Activated CD8-positive, alpha-beta memory T cell treated with anti-CD3 and anti-CD28 coated beads, Interleukin-2, amount 10 ng/mL, durations not matched to agents 7 days and 5 days (primary cell): ENCODE results near the gene HOXA7. TPM values are rescaled to one million over a fixed set of nuclear protein-coding genes. Genes with fewer than 3 reads are reported as not detected.

ENCODE experiments used
- ATAC-seq: fragments of 150-1000 bp; cut with Tn5 transposase; one replicate; pipeline ENCODE4 v1.10.0; 2021; ENCODE audit warnings: moderate library complexity
- CTCF ChIA-PET: fragments of 350-600 bp; sonication (Branson Sonifier 250); formaldehyde crosslinking; loops from one replicate; lab custom pipeline; 2021; ENCODE audit warnings: antibody characterized with exemption; lab: Charles Lee
- DNase-seq: peaks from one replicate; pipeline ENCODE4 v3.0.0-alpha.2; 2020
- H3K27ac Mint-ChIP-seq: one replicate; pipeline ENCODE4 v1.8.0; 2021; ENCODE audit warnings: mild to moderate bottlenecking, mixed read lengths
- H3K27me3 Mint-ChIP-seq: one replicate; pipeline ENCODE4 v1.8.0; 2021; ENCODE audit warnings: mixed read lengths
- H3K36me3 Mint-ChIP-seq: one replicate; pipeline ENCODE4 v1.8.0; 2021; ENCODE audit warnings: mild to moderate bottlenecking, mixed read lengths
- H3K4me1 Mint-ChIP-seq: one replicate; pipeline ENCODE4 v1.8.0; 2021; ENCODE audit warnings: mixed read lengths
- H3K4me3 Mint-ChIP-seq: one replicate; pipeline ENCODE4 v1.8.0; 2021; ENCODE audit warnings: mild to moderate bottlenecking, moderate library complexity, mixed read lengths
- H3K9me3 Mint-ChIP-seq: one replicate; pipeline ENCODE4 v1.8.0; 2022; ENCODE audit warnings: low read depth, mixed read lengths
- total RNA-seq, 2 experiments: library from RNA; stranded (reverse); gene quantifications; one replicate each; pipeline ENCODE4 v1.2.3, GENCODE V29; 2021

HOXA7 gene
- total RNA-seq, 2 experiments from 2014 or later = not detected

DNA sequence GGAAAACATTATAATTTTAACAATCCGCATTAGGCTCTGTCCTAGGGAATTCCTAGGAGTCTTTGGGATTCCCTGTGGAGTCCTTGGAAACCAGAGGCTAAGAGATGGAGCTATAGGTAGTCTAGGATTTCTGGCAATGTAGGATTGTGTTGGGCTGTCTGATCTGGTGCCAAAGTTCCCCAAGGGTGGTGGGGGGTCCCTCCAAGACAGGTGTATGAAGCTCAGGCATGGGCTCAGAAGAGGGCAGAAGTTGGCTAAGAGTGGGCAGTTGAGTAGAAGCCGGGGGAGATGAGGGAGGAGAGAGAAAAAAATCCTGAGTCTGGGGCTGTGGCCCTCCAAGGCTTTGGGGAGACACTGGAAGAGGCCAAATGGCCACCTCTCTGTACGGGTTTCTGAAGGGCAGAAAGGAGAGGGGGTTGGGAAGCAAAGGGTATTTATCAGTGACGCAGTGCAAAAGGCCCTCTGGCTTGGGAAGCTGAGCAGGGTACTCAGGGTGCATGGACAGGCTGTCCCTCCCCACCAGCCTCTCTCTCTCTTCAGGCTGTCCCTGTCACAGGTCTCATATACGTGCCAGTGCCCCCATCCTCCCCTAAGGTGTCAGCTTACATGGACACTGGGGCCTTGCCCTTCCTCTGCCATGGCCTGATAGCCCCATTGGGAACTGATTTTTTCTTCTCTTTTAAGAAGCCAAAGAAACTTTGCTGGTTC lies 9.8 kb downstream of the HOXA7 start:
- CTCF ChIA-PET = no interaction called here

GRCh38 chr7:27145914-27146412 lies 10.5 kb downstream of the HOXA7 start:
- Mint-ChIP-seq H3K27me3 (peaks cover 52% of the 10 kb centered on the region), H3K9me3 (no peaks in the 10 kb centered on the region), H3K36me3 (no peaks in the 10 kb centered on the region), H3K4me3 (no peak overlapping the region), H3K27ac (no peak overlapping the region), H3K4me1 (peaks cover 6% of the 10 kb centered on the region)
- CTCF ChIA-PET = no interaction called here
- ATAC-seq (no peak), DNase-seq (no peak)

More for the DNA sequence above, 9.8 kb downstream of the HOXA7 start:
- ATAC-seq (no peak), DNase-seq (no peak)
- Mint-ChIP-seq H3K27me3 (peaks cover 59% of the 10 kb centered on the region), H3K36me3 (peaks cover 1% of the 10 kb centered on the region), H3K4me1 (peaks cover 13% of the 10 kb centered on the region), H3K27ac (no peak overlapping the region), H3K4me3 (no peak overlapping the region), H3K9me3 (no peaks in the 10 kb centered on the region)

DNA sequence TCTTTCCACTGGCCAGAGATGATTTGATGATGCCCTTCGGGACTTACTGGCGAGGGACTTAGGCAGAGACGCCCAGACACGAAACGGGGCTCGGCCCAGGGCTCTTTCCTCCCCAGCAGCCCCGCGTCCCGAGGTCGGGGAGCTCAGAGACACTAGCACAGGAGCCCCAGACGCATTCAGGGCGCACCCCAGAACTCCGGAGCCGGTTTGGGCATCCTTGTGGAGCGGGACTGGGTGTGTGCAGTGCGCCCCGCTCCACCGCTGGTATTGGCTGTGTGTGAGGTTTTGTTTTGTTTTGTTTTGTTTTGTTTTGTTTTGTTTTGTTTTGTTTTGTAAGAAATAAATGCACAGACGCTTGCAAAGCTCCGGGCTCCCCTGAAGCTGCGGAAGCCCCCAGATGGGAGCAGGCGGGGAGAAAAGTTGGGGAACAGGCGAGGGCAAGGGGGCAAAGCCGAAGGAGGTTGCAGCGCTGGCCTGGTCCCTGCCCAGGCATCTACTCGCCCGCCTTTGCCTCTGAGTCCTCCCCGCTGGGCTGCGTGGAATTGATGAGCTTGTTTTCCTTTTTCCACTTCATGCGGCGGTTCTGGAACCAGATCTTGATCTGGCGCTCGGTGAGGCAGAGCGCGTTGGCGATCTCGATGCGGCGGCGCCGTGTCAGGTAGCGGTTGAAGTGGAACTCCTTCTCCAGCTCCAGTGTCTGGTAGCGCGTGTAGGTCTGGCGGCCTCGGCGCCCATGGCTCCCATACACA lies 11.1 kb downstream of the HOXA7 start:
- Mint-ChIP-seq H3K36me3 (no peaks in the 10 kb centered on the region), H3K4me1 (peaks cover 3% of the 10 kb centered on the region), H3K9me3 (no peaks in the 10 kb centered on the region), H3K27ac (no peak overlapping the region), H3K27me3 (peaks cover 47% of the 10 kb centered on the region), H3K4me3 (no peak overlapping the region)
- DNase-seq = no peak
- CTCF ChIA-PET = interaction anchor here (1.0 kb wide), 1 partner anchor 16 kb away, joined by 3 read pairs; no protein-coding TSS in a partner anchor
- no peak for ATAC-seq

DNA sequence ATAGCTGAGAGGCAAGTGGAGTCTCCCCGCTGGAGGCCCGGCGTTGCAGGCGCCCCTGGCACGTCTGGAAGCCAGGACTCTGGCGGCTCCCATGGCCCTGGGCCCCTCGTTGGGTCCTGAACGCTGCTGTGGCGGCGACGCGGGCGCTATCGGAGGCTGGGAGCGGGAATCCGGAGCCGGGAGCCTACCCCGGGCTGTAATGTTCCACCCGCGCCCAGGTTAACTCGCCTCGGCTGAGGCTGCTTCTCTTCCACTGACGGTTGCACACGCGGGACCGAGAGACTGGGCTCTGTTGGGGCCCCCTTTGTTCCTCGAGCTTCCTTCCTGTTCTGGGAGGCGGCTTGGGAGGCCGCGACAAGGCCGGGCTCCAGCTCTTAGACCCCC lies 11.7 kb downstream of the HOXA7 start:
- DNase-seq (no peak), ATAC-seq (no peak)
- Mint-ChIP-seq H3K27me3 (peaks cover 43% of the 10 kb centered on the region), H3K36me3 (no peaks in the 10 kb centered on the region), H3K4me3 (no peak overlapping the region), H3K9me3 (no peaks in the 10 kb centered on the region), H3K4me1 (peaks cover 3% of the 10 kb centered on the region), H3K27ac (no peak overlapping the region)
- CTCF ChIA-PET = interaction anchor here (1.0 kb wide), 1 partner anchor 16 kb away, joined by 3 read pairs; no protein-coding TSS in a partner anchor

DNA sequence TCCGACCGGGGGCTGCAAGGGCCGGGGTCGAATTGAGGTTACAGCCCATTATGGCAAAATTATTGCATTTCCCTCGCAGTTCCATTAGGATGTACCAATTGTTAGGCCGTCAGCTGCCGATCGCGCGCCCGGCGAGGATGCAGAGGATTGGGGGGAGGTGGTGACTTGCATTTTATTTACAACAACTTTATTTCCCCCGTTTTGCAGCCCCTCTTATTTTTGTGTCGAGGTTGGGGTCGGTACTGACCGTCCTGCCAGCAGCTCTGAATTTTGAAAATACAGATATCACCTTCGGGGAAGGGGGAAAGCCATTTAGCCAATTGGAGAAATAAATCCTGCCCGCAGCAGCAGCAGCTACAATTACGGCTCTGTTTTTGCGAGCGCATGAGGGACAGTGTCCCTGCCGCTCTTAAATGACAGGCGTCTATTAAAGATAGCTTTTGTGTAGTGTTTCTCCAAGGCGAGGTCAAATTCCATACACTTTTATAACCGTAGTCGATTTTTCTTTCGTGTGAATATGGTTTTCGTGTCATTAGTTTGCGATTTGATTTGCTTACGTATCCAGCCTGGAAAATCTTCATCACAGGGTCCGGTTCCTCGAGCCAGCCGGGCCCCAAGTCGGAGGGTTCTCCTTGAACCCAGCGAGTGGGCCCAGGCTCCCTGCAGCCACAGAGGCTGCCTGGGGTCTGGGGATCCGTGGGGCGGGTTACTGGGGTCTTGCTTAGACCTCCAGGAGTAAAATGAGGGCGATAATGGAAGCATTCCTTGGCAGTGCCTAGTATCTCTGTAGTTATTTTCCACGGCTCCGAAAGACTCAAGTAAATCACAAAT lies 12.3 kb downstream of the HOXA7 start:
- ATAC-seq (no peak), DNase-seq (no peak)
- Mint-ChIP-seq H3K36me3 (no peaks in the 10 kb centered on the region), H3K4me1 (peaks cover 3% of the 10 kb centered on the region), H3K27ac (no peak overlapping the region), H3K9me3 (no peaks in the 10 kb centered on the region), H3K4me3 (no peak overlapping the region), H3K27me3 (peaks cover 37% of the 10 kb centered on the region)
- CTCF ChIA-PET = interaction anchor here (1.0 to 1.3 kb wide), 2 partner anchors 17 to 48 kb away, joined by 3 read pairs; no protein-coding TSS in a partner anchor

- no peak within 1 kb of the TSS for H3K4me3 Mint-ChIP-seq
- H3K9me3 Mint-ChIP-seq = no peaks in the 10 kb centered on the region
- H3K27me3 Mint-ChIP-seq = peaks cover 35% of the 10 kb centered on the region
- ATAC-seq (no peak), DNase-seq (no peak)
- H3K36me3 Mint-ChIP-seq = no peaks in the 10 kb centered on the region
- CTCF ChIA-PET = interaction anchor here (1.3 kb wide), 1 partner anchor 47 kb away, joined by 3 read pairs; no protein-coding TSS in a partner anchor
- no peak within 1 kb of the TSS for H3K27ac Mint-ChIP-seq
- peaks cover 3% of the 10 kb centered on the region for H3K4me1 Mint-ChIP-seq
These were observed 13.2 kb downstream of the HOXA7 start, which contains the start of gene HOXA5 for GRCh38 chr7:27143023-27143949. TSS of gene HOXA5 (minus strand) at chr7:27143681. CDS start at chr7:27143607, 74 bp downstream.

GRCh38 chr7:27142580-27143022 lies 13.9 kb downstream of the HOXA7 start:
- ATAC-seq (no peak), DNase-seq (no peak)
- Mint-ChIP-seq H3K27me3 (peaks cover 36% of the 10 kb centered on the region), H3K4me1 (no peaks in the 10 kb centered on the region), H3K9me3 (no peaks in the 10 kb centered on the region), H3K27ac (no peak overlapping the region), H3K4me3 (no peak overlapping the region), H3K36me3 (no peaks in the 10 kb centered on the region)
- CTCF ChIA-PET = no interaction called here

DNA sequence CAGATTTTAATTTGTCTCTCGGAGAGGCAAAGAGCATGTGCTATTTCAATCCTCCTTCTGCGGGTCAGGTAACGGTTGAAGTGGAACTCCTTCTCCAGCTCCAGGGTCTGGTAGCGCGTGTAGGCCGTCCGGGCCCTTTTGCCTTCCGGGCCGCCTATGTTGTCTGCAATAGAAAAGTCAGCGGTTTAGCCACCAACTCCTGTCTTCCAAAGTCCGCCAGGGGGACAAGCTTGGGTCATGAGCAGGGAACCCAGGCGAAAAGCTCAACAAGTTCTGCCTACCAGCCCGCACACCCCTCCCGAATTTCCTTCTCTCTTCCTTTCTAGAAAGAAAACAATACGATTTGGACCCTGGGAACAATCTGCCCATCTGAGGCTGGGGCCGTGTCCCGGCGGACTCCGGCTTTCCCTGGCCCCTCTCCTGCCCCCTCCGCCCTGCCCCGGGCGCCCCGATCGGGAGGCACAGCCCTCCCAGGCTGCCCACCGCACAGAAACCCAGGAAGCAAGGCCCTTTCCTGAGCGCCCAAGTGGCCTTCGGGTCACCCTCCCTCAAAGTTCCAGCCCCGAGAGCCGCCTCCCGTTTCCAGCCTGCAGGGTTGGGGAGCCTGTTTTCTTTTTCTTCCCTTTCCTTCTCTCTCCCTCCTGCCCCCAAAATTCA lies 14.4 kb downstream of the HOXA7 start:
- Mint-ChIP-seq H3K4me1 (no peaks in the 10 kb centered on the region), H3K9me3 (no peaks in the 10 kb centered on the region), H3K27me3 (peaks cover 36% of the 10 kb centered on the region), H3K4me3 (no peak overlapping the region), H3K27ac (no peak overlapping the region), H3K36me3 (no peaks in the 10 kb centered on the region)
- no peak for ATAC-seq
- CTCF ChIA-PET = interaction anchor here (0.7 to 1.3 kb wide), 2 partner anchors 10 to 19 kb away, joined by 3 read pairs; partner anchors contain the start of gene HOXA3
- DNase-seq = no peak

DNA sequence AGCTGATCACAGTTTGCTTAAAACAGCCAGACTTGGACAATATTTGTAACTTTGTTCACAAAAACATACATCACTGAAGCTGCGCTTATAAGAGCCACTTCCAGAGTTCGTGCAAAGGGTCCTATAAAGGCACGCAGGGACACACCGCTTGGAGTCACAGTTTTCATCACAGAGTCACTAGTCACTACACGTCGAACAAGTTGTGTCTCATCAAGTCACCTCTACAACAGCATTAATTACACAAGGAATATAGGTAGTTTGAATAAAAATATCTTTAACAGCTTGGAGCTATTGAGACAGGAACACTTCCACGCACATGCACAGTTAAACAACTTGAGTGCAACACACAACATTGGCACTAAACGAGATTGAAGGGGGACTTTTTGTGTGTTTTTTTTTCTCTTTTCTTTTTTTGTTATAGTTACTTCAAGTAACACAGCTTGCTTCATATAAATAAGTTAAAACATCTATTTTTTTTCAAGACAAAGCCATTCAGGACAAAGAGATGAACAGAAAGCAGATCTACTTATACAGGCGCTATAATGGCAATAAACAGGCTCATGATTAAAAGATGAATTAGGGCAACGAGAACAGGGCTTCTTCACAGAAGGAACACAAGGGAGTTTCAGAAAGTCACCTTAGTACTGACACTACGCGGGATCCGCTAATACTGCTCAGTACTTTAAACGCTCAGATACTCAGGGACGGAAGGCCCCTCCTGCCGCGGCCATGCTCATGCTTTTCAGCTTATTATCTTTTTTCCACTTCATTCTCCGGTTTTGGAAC lies 15.1 kb downstream of the HOXA7 start:
- H3K36me3 Mint-ChIP-seq = no peaks in the 10 kb centered on the region
- no peak for ATAC-seq
- H3K4me1 Mint-ChIP-seq = no peaks in the 10 kb centered on the region
- CTCF ChIA-PET = interaction anchor here (0.7 to 1.3 kb wide), 2 partner anchors 11 to 20 kb away, joined by 3 read pairs; partner anchors contain the start of gene HOXA3
- no peak overlapping the region for H3K27ac Mint-ChIP-seq
- peaks cover 36% of the 10 kb centered on the region for H3K27me3 Mint-ChIP-seq
- H3K4me3 Mint-ChIP-seq = no peak overlapping the region
- H3K9me3 Mint-ChIP-seq = no peaks in the 10 kb centered on the region
- no peak for DNase-seq

GRCh38 chr7:27140126-27140857 lies 16.2 kb downstream of the HOXA7 start:
- Mint-ChIP-seq H3K27ac (no peak overlapping the region), H3K27me3 (peaks cover 39% of the 10 kb centered on the region), H3K4me1 (peaks cover 10% of the 10 kb centered on the region), H3K9me3 (no peaks in the 10 kb centered on the region), H3K4me3 (no peak overlapping the region), H3K36me3 (no peaks in the 10 kb centered on the region)
- CTCF ChIA-PET = interaction anchor here (1.3 kb wide), 1 partner anchor 21 kb away, joined by 3 read pairs; no protein-coding TSS in a partner anchor
- DNase-seq (no peak), ATAC-seq (no peak)
